MM.1S (cell line): ENCODE results near the gene NCKAP5.

ENCODE experiments used
- DNase-seq: peaks from one replicate; pipeline ENCODE4 v3.0.0-alpha.2; 2015
- H2AFZ ChIP-seq: fragments of 300-600 bp; sonication (generic); 2 replicates; pipeline ENCODE4 v1.6.0; 2016; ENCODE audit warnings: antibody characterized with exemption, low read length
- H3F3A ChIP-seq: fragments of 300-600 bp; sonication (generic); 2 replicates; pipeline ENCODE4 v1.6.1; 2016; ENCODE audit warnings: mild to moderate bottlenecking, antibody characterized with exemption, low read length, moderate library complexity, mixed read lengths; ENCODE audit not compliant: insufficient read depth
- H3K27ac ChIP-seq: fragments of 300-600 bp; sonication (generic); 2 replicates; pipeline ENCODE4 v1.5.1; 2016; ENCODE audit warnings: mild to moderate bottlenecking, low read length
- H3K27me3 ChIP-seq: fragments of 300-600 bp; sonication (generic); replicated peaks from 2 replicates; pipeline ENCODE4 v1.6.0; 2016; ENCODE audit warnings: low read length; ENCODE audit not compliant: insufficient read depth
- H3K36me3 ChIP-seq: fragments of 300-600 bp; sonication (generic); replicated peaks from 2 replicates; pipeline ENCODE4 v1.6.1; 2016; ENCODE audit warnings: mild to moderate bottlenecking, low read length, mixed read lengths; ENCODE audit not compliant: insufficient read depth
- H3K4me1 ChIP-seq: fragments of 300-600 bp; sonication (generic); 2 replicates; pipeline ENCODE4 v1.6.1; 2016; ENCODE audit warnings: low read length, mixed read lengths
- H3K4me2 ChIP-seq: fragments of 300-600 bp; sonication (generic); 2 replicates; pipeline ENCODE4 v1.6.0; 2016; ENCODE audit warnings: low read depth, low read length
- H3K4me3 ChIP-seq: fragments of 300-600 bp; sonication (generic); 2 replicates; pipeline ENCODE4 v1.5.1; 2016; ENCODE audit warnings: low read length, mixed read lengths
- H3K79me2 ChIP-seq: fragments of 300-600 bp; sonication (generic); 2 replicates; pipeline ENCODE4 v1.6.1; 2016; ENCODE audit warnings: mixed run types, low read length, mixed read lengths
- H3K9ac ChIP-seq: fragments of 300-600 bp; sonication (generic); 2 replicates; pipeline ENCODE4 v1.6.1; 2016; ENCODE audit warnings: low read length, mixed read lengths
- H3K9me2 ChIP-seq: fragments of 300-600 bp; sonication (generic); replicated peaks from 2 replicates; pipeline ENCODE4 v1.6.1; 2016; ENCODE audit warnings: mild to moderate bottlenecking, low read length, mixed read lengths; ENCODE audit not compliant: insufficient read depth
- H3K9me3 ChIP-seq: fragments of 300-600 bp; sonication (generic); replicated peaks from 2 replicates; pipeline ENCODE4 v1.6.1; 2016; ENCODE audit warnings: mild to moderate bottlenecking, low read length, mixed read lengths; ENCODE audit not compliant: insufficient read depth
- H4K20me1 ChIP-seq: fragments of 300-600 bp; sonication (generic); 2 replicates; pipeline ENCODE4 v1.6.1; 2016; ENCODE audit warnings: mild to moderate bottlenecking, low read length, moderate library complexity, mixed read lengths; ENCODE audit not compliant: insufficient read depth
- EZH2 ChIP-seq: fragments of 300-600 bp; sonication (generic); optimal IDR thresholded peaks from 2 replicates; pipeline ENCODE3; 2017; ENCODE audit warnings: low read depth, mild to moderate bottlenecking, antibody characterized with exemption, low read length, mixed read lengths
- EZH2phosphoT487 ChIP-seq: fragments of 300-600 bp; sonication (generic); IDR thresholded peaks from 2 replicates; pipeline ENCODE4 v1.6.1; 2018; ENCODE audit warnings: antibody characterized with exemption, low read length
- TF ChIP-seq, protein P1 (sequence below): fragments of 300-600 bp; sonication (generic); IDR thresholded peaks from 2 replicates; pipeline ENCODE4 v1.5.1; 2016; ENCODE audit warnings: antibody characterized with exemption, low read length, mixed read lengths

NCKAP5 gene

DNA sequence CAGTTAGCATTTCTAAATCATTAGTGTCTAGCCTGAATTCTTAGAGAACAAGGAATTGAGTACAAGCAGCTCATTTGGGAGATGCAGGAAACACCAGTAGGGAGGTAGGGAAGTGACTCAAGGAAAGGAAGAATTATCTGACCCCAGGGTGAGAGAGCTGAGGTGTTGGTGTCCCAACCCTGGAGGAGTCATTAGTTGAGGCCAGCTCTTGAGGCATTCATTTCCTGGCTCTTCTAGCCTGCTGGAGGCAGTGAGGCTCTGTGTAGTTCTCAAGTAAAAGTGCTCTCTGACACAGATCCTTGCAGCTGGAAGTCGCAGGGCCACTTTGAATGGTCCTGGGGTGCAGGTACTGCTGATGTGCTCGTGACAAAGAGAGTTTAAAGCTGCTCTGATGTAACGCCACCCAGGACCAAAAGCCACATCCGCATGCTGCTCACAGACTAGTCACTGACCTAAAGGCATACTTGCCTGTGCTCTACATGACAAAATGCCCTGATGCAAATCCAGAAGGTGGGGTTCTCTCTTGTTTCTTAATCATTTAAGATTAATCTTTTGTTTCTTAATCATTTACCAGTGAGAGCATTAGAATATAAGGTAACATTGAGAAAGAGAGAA lies 598.8 kb downstream of the NCKAP5 start:
- no peaks in the 10 kb centered on the region for H3K9me2 ChIP-seq
- no peak overlapping the region for H2AFZ ChIP-seq
- TF ChIP-seq EZH2 (no peak), EZH2phosphoT487 (no peak)
- TF ChIP-seq, protein P1, sequence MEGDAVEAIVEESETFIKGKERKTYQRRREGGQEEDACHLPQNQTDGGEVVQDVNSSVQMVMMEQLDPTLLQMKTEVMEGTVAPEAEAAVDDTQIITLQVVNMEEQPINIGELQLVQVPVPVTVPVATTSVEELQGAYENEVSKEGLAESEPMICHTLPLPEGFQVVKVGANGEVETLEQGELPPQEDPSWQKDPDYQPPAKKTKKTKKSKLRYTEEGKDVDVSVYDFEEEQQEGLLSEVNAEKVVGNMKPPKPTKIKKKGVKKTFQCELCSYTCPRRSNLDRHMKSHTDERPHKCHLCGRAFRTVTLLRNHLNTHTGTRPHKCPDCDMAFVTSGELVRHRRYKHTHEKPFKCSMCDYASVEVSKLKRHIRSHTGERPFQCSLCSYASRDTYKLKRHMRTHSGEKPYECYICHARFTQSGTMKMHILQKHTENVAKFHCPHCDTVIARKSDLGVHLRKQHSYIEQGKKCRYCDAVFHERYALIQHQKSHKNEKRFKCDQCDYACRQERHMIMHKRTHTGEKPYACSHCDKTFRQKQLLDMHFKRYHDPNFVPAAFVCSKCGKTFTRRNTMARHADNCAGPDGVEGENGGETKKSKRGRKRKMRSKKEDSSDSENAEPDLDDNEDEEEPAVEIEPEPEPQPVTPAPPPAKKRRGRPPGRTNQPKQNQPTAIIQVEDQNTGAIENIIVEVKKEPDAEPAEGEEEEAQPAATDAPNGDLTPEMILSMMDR, result no peak
- H3K27me3 ChIP-seq, result no peaks in the 10 kb centered on the region
- H3K36me3 ChIP-seq, result no peaks in the 10 kb centered on the region
- H4K20me1 ChIP-seq, result no peaks in the 10 kb centered on the region
- no peaks in the 10 kb centered on the region for H3K79me2 ChIP-seq
- no peak overlapping the region for H3K27ac ChIP-seq
- no peaks in the 10 kb centered on the region for H3K4me1 ChIP-seq
- H3F3A ChIP-seq, result no peaks in the 10 kb centered on the region
- H3K4me2 ChIP-seq, result no peak overlapping the region
- H3K9ac ChIP-seq, result no peak overlapping the region
- H3K4me3 ChIP-seq, result no peak overlapping the region
- H3K9me3 ChIP-seq, result no peaks in the 10 kb centered on the region
- DNase-seq, result no peak

DNA sequence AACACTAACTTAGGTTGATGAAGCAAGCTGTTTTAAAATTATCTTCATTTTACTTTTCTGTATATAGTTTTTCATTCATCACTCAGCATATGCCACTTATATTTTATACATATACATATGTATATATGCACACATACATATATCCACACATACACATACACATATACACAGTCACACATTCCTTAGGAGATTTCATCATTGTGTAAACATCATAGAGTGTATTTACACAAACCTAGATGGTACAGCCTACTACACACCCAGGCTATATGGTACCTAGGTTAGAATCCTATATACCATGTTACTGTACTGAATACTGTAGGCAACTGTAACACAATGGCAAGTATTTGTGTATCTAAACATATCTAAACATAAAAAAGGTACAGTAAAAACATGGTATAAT lies 602.8 kb downstream of the NCKAP5 start:
- no peak overlapping the region for H3K4me2 ChIP-seq
- no peaks in the 10 kb centered on the region for H3K79me2 ChIP-seq
- TF ChIP-seq EZH2phosphoT487, result no peak
- TF ChIP-seq EZH2, result no peak
- TF ChIP-seq, protein P1, result no peak
- H3K9ac ChIP-seq, result no peak overlapping the region
- no peaks in the 10 kb centered on the region for H4K20me1 ChIP-seq
- no peaks in the 10 kb centered on the region for H3K27me3 ChIP-seq
- no peaks in the 10 kb centered on the region for H3K36me3 ChIP-seq
- H3K9me3 ChIP-seq, result no peaks in the 10 kb centered on the region
- no peaks in the 10 kb centered on the region for H3K4me1 ChIP-seq
- DNase-seq, result no peak
- H3F3A ChIP-seq, result no peaks in the 10 kb centered on the region
- H2AFZ ChIP-seq, result no peak overlapping the region
- H3K4me3 ChIP-seq, result no peak overlapping the region
- no peak overlapping the region for H3K27ac ChIP-seq
- H3K9me2 ChIP-seq, result no peaks in the 10 kb centered on the region

DNA sequence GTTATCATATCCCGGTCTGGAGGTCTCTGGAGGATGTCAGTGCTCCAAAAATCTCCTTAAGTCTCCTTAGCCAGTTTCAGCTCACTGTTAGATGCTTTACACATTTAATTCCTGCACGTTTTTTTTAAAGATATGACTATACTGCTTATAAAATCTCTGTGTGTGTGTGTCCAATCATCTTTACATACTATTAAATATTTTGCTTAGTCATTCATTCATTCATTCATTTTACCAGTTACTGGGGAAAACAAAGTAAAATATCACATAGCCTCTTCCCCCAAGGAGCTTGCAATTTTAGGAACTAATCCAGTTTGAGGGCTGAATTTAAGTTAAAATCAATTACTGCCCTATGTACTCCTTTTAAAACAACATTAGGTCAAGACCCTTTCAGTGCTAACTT lies 605.1 kb downstream of the NCKAP5 start:
- Histone ChIP-seq H3K79me2 (no peaks in the 10 kb centered on the region), H3K27ac (no peak overlapping the region), H3K9me2 (no peaks in the 10 kb centered on the region), H3K4me2 (no peak overlapping the region), H4K20me1 (no peaks in the 10 kb centered on the region), H3K4me3 (no peak overlapping the region), H3K36me3 (no peaks in the 10 kb centered on the region), H3K9ac (no peak overlapping the region), H3K4me1 (no peaks in the 10 kb centered on the region), H3K9me3 (no peaks in the 10 kb centered on the region), H2AFZ (no peak overlapping the region), H3F3A (no peaks in the 10 kb centered on the region), H3K27me3 (no peaks in the 10 kb centered on the region)
- TF ChIP-seq EZH2phosphoT487 (no peak), EZH2 (no peak)
- TF ChIP-seq, protein P1, result no peak
- no peak for DNase-seq
